Endothelial cell of umbilical vein (primary cell): ENCODE data around the gene NCOA7. TPM values are rescaled to one million over a fixed set of nuclear protein-coding genes. Genes with fewer than 3 reads are reported as not detected.

Experiments
- BruUV-seq: library from RNA; stranded (reverse); fragments of 400-500 nt; replicated peaks from 2 replicates; lab custom pipeline; 2021; lab: Mats Ljungman, UMichigan
- CTCF ChIA-PET: fragments of 300-600, 350-600 bp; sonication (Branson Sonifier 250); formaldehyde crosslinking; loops from one replicate; lab custom pipeline; 2021; ENCODE audit warnings: antibody characterized with exemption, inconsistent platforms; lab: Charles Lee
- POLR2A ChIA-PET: fragments of 300-600, 350-600 bp; sonication (Branson Sonifier 250); formaldehyde crosslinking; loops from one replicate; lab custom pipeline; 2021; ENCODE audit warnings: antibody characterized with exemption, inconsistent platforms; lab: Charles Lee
- DNase-seq: peaks from one replicate; pipeline ENCODE4 v3.0.0-alpha.2; 2011; ENCODE audit warnings: low read depth, low spot score
- FAIRE-seq: peaks from 2 replicates; lab custom pipeline; 2011; peaks lifted over from hg19 to GRCh38; lab: Jason Lieb, UNC
- H2AFZ ChIP-seq: 2 replicates; pipeline ENCODE4 v1.6.0; 2012; ENCODE audit warnings: low read depth, low read length, control low read depth, inconsistent platforms
- H3K27ac ChIP-seq: 2 replicates; pipeline ENCODE4 v1.5.1; 2011; ENCODE audit warnings: low read depth, mild to moderate bottlenecking, control low read depth, low read length, moderate library complexity; ENCODE audit not compliant: insufficient read depth
- H3K27me3 ChIP-seq, 2 experiments: 2 replicates each; pipeline versions ENCODE4 v1.6.0 to v1.6.1; 2011; ENCODE audit warnings: low read length in 2 of 2, mixed read lengths in 1 of 2; ENCODE audit not compliant: control insufficient read depth in 2 of 2, insufficient read depth in 2 of 2
- H3K36me3 ChIP-seq, 2 experiments: 2 replicates in 1 of 2; 3 replicates in 1 of 2; pipeline ENCODE4 v1.5.1; 2011; ENCODE audit warnings: low read length in 2 of 2, mild to moderate bottlenecking in 1 of 2, moderate library complexity in 1 of 2; ENCODE audit not compliant: control insufficient read depth in 2 of 2, insufficient read depth in 2 of 2; ENCODE audit errors: extremely low read depth in 1 of 2
- H3K4me1 ChIP-seq: 3 replicates; pipeline ENCODE4 v1.5.1; 2011; ENCODE audit warnings: mild to moderate bottlenecking, low read length; ENCODE audit not compliant: control insufficient read depth, insufficient read depth; ENCODE audit errors: extremely low read depth
- H3K4me2 ChIP-seq: 2 replicates; pipeline ENCODE4 v1.6.1; 2011; ENCODE audit warnings: low read length, control low read depth, mixed read lengths; ENCODE audit not compliant: insufficient read depth
- H3K4me3 ChIP-seq, 3 experiments: fragments of 200-600 bp in 1 of 3; sonication (generic), shearing (Covaris generic) in 1 of 3; replicated peaks in 1 of 3; 2 replicates each; pipeline ENCODE4 v1.5.1; 2011 to 2016; ENCODE audit warnings: control low read depth in 3 of 3, low read length in 3 of 3, mild to moderate bottlenecking in 2 of 3, inconsistent platforms in 1 of 3, low read depth in 1 of 3, moderate library complexity in 1 of 3; ENCODE audit not compliant: insufficient read depth in 1 of 3
- H3K79me2 ChIP-seq: 2 replicates; pipeline ENCODE4 v1.6.0; 2012; ENCODE audit warnings: low read length, inconsistent platforms; ENCODE audit not compliant: control insufficient read depth, insufficient read depth
- H3K9ac ChIP-seq: replicated peaks from 2 replicates; pipeline ENCODE3; 2011; ENCODE audit warnings: low read length, control low read depth; ENCODE audit not compliant: insufficient read depth; ENCODE audit errors: extremely low read depth
- H3K9me1 ChIP-seq: replicated peaks from 3 replicates; pipeline ENCODE4 v1.6.0; 2011; ENCODE audit warnings: mild to moderate bottlenecking, low read length; ENCODE audit not compliant: control insufficient read depth, insufficient read depth; ENCODE audit errors: extremely low read depth
- H3K9me3 ChIP-seq: replicated peaks from 2 replicates; pipeline ENCODE4 v1.5.1; 2012; ENCODE audit warnings: low read length, inconsistent platforms; ENCODE audit not compliant: control insufficient read depth, insufficient read depth
- H4K20me1 ChIP-seq: replicated peaks from 2 replicates; pipeline ENCODE3; 2011; ENCODE audit warnings: mild to moderate bottlenecking, low read length; ENCODE audit not compliant: control insufficient read depth, insufficient read depth; ENCODE audit errors: extremely low read depth
- EZH2 ChIP-seq: IDR thresholded peaks from 2 replicates; pipeline ENCODE4 v1.6.1; 2012; ENCODE audit warnings: borderline replicate concordance, low read depth, mild to moderate bottlenecking, moderate library complexity, low read length, inconsistent platforms; ENCODE audit not compliant: severe bottlenecking
- FOS ChIP-seq: IDR thresholded peaks from 2 replicates; pipeline ENCODE4 v1.6.1; 2011; ENCODE audit warnings: mild to moderate bottlenecking, low read length, moderate library complexity, borderline replicate concordance; ENCODE audit not compliant: insufficient read depth
- GATA2 ChIP-seq: IDR thresholded peaks from 2 replicates; pipeline ENCODE4 v1.7.0; 2011; ENCODE audit warnings: low read depth, mild to moderate bottlenecking, moderate library complexity, mixed read lengths, low read length; ENCODE audit not compliant: insufficient read length, insufficient read depth
- JUN ChIP-seq: IDR thresholded peaks from 2 replicates; pipeline ENCODE4 v1.6.1; 2011; ENCODE audit warnings: borderline replicate concordance, low read depth; ENCODE audit not compliant: insufficient read length, insufficient read depth
- MYC ChIP-seq: IDR thresholded peaks from one replicate; pipeline ENCODE4 v1.6.1; 2011; ENCODE audit warnings: mild to moderate bottlenecking, low read depth, low read length
- POLR2A ChIP-seq: IDR thresholded peaks from 2 replicates; pipeline ENCODE4 v1.6.1; 2012; ENCODE audit warnings: low read depth, mild to moderate bottlenecking, control low read depth, low read length
- POLR2AphosphoS5 ChIP-seq: IDR thresholded peaks from 2 replicates; pipeline ENCODE4 v1.6.1; 2012; ENCODE audit warnings: low read depth, mild to moderate bottlenecking, control low read depth, low read length, moderate library complexity; ENCODE audit not compliant: insufficient read depth
- dilution Hi-C: fragments of 300-500 bp; cut with MboI; formaldehyde crosslinking; loops from one replicate; pipeline ENCODE4 v1.15.0; 2019; ENCODE audit warnings: low sequenced_read_pairs; ENCODE audit not compliant: extremely low pct_ligation_motif_present
- intact Hi-C: fragments of 100-400 bp; cut with micrococcal nuclease; formaldehyde crosslinking; loops from one replicate; pipeline ENCODE4 v1.10.0; 2022
- polyA plus RNA-seq, 4 experiments: library from polyadenylated mRNA; depleted of rRNA in 3 of 4; stranded (reverse) in 3 of 4; unstranded in 1 of 4; fragments of >200 nt; gene quantifications; 2 replicates each; pipeline versions ENCODE4 v1.2.1 to v1.2.3, GENCODE V29; 2011 to 2012; ENCODE audit warnings: missing spikeins in 1 of 4
- total RNA-seq: library from RNA; stranded (reverse); gene quantifications from 2 replicates; pipeline ENCODE4 v1.2.3, GENCODE V29; 2021
- TF ChIP-seq, protein P1 (sequence below), 2 donors: IDR thresholded peaks; 1 replicate in 1 of 2; 2 replicates in 1 of 2; pipeline ENCODE4 v1.5.1; 2011; ENCODE audit warnings: low read length in 2 of 2, mild to moderate bottlenecking in 2 of 2, moderate library complexity in 2 of 2, control low read depth in 1 of 2, inconsistent platforms in 1 of 2, low read depth in 1 of 2; ENCODE audit not compliant: insufficient read depth in 1 of 2; ENCODE audit errors: extremely low read depth in 1 of 2
- TF ChIP-seq, protein P2 (sequence below): IDR thresholded peaks from 2 replicates; pipeline ENCODE4 v1.6.1; 2011; ENCODE audit not compliant: insufficient read depth, insufficient read length

The NCOA7 gene
- total and polyA plus RNA-seq, 2 donors (not counting 3 experiments of a cell fraction or from before 2014, with no cell fraction given), result 27.7 to 71.2 TPM

DNA sequence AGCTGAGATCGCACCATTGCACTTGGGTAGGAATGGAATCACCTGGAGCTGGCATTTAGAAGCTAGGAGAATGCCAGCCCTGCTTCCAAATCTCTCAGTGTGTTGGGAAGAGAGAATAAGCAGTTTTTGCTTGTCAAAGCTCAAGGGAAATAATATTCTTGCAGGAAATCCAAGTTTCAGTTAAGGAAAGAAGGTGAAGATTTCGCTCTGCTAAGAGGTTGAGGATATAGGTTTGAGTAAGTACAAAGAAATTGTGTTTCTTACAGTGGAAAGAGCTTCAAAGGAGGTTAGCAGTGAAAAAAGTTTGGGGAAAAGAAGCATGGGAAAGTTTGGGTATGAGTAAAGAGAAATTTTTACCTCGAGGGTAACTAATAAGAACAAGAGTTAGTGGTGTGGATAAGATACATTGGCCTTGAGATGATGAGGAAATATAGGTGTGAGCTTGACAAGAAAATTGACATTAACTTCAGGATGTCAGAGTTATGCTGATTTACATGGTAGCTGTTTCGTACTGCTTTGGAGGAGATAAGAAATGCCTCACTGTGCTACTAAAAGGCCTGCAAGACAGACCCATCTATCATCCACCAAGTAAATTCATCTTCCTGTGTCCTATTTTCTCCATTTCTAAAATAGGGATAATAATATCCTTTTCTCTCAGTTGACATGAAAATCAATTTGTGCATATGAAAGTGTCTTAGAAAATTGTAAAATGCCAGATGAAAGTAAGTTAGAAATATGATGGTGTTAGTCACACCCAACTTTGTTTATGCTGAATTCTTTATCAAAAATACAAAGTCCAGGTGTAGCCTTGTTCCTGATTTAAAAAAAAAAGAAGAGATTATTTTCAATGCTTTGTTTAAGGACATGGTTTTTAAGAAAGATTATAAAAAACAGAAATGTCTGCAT is 153.0 kb downstream of the NCOA7 start:
- peak overlapping the region; percentile 54 for H3K4me2 ChIP-seq
- POLR2A ChIA-PET, result no interaction called here
- dilution Hi-C loops, result no loop called here

More for the DNA sequence above, 153.0 kb downstream of the NCOA7 start:
- FAIRE-seq (no peak), DNase-seq (no peak)
- Histone ChIP-seq H3K36me3 (no peaks in the 10 kb centered on the region), H3K4me3 (no peak overlapping the region), H3K4me1 (peaks cover 40% of the 10 kb centered on the region), H2AFZ (peak overlapping the region; percentile 67), H3K27me3 (no peaks in the 10 kb centered on the region), H3K9ac (no peak overlapping the region), H4K20me1 (no peaks in the 10 kb centered on the region), H3K9me1 (no peaks in the 10 kb centered on the region), H3K79me2 (no peaks in the 10 kb centered on the region), H3K27ac (peak overlapping the region; percentile 89), H3K9me3 (no peaks in the 10 kb centered on the region)
- TF ChIP-seq JUN (no peak), GATA2 (no peak), FOS (no peak), EZH2 (no peak), POLR2AphosphoS5 (no peak), MYC (no peak), POLR2A (no peak)
- TF ChIP-seq, protein P1, sequence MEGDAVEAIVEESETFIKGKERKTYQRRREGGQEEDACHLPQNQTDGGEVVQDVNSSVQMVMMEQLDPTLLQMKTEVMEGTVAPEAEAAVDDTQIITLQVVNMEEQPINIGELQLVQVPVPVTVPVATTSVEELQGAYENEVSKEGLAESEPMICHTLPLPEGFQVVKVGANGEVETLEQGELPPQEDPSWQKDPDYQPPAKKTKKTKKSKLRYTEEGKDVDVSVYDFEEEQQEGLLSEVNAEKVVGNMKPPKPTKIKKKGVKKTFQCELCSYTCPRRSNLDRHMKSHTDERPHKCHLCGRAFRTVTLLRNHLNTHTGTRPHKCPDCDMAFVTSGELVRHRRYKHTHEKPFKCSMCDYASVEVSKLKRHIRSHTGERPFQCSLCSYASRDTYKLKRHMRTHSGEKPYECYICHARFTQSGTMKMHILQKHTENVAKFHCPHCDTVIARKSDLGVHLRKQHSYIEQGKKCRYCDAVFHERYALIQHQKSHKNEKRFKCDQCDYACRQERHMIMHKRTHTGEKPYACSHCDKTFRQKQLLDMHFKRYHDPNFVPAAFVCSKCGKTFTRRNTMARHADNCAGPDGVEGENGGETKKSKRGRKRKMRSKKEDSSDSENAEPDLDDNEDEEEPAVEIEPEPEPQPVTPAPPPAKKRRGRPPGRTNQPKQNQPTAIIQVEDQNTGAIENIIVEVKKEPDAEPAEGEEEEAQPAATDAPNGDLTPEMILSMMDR (IDR thresholded peaks at IDR 0.05; ENCODE audit: extremely low read depth in 1 of 2, insufficient read depth in 1 of 2, low read depth in 1 of 2, low read length in 2 of 2), result no peak
- TF ChIP-seq, protein P2, sequence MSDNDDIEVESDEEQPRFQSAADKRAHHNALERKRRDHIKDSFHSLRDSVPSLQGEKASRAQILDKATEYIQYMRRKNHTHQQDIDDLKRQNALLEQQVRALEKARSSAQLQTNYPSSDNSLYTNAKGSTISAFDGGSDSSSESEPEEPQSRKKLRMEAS, result no peak
- CTCF ChIA-PET, result interaction anchor here (0.7 to 7.0 kb wide), 6 partner anchors 9 to 162 kb away, joined by 3 to 86 read pairs (median 4); partner anchors contain the start of gene HINT3
- intact Hi-C loops, result loop anchor here (2.0 kb wide), 1 partner anchor 35 kb away; no protein-coding TSS in a partner anchor
- no TSS peak for BruUV-seq
